Hippocampal formation (tissue), 2 donors: ENCODE data around the gene MYO3B.

Experiments used
- DNase-seq, 2 donors: peaks; one replicate each; lab custom pipeline; 2025; lab: John Stamatoyannopoulos, UW

Gene MYO3B

DNA sequence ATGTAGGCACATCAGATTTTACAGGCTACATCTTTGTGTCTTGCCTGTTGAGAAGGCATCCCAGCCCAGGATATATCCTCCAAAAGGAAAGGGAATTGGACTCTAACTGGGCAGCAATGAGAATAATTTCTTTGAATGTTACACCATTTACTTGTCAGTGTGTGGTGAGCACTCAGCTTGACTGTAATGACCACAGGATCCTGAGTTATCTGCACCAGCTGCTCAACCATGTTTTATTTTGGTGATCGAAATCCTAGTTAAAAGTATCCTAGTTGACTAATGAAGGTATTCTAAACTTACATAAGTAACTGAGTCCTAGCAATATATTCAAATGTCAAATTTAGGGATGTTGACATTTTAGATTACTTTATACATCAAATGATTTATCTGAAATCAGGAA lies 123.0 kb downstream of the MYO3B start:
- no peak for DNase-seq

DNA sequence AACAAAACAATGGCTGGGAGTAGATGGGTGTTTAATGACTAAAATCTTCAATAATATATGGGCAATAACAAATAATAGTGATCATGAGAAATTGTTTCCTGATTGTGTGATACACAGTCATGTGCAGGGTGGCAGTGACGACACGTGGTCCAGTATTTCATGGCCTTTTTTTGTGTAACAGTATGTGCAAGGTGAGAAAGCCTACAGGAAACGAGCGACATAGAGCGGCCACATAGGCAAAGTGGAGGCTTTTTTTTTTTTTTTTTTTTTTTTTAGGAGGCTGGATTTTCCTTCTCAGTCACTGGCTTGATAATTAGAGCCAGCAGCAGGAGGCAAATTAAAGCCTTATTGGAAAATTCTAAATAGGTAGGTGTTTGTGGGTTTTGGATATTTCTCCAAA lies 123.7 kb downstream of the MYO3B start:
- DNase-seq: no peak

- DNase-seq: no peak
These were observed 127.8 kb downstream of the MYO3B start for GRCh38 chr2:170305711-170306110.

- DNase-seq: no peak
These were observed 128.4 kb downstream of the MYO3B start for GRCh38 chr2:170306293-170306873.

- DNase-seq: no peak
These were observed 129.1 kb downstream of the MYO3B start for GRCh38 chr2:170307052-170307451.

DNA sequence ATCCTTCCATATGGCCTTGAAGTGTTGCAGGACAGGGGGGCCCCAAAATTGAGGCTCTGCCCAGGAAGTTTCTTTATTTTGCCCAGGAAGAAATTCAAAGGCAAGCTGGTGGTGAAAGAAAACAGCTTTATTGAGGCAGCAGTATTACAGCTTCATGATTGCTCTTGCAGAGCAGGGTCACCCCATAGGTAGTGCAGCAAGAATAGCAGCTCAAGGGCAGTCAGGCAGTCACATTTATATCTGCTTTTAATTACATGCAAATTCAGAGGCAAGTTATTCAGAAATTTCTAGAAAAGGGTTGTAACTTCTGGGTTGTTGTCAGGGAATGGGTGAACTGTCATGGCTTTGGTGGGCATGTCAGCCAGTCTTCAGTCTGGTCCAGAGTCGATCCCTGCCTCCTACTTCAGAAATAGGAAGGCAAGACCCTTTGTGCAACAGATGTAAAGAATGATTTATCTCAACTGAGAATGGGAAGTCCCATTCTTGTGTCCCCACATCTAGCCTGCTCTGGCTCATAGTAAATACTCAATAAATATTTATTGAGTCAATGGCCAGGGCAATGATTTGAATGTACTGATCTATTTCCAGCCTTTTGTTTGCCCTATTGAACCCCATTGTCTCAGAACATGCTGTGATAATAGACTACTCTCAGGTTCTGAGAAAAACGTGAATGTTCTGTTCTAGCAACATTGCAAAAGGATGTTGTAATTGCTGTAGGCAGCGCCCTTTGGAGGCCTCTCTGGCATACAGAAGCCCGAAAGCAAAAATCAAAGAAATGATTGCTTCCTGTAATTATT lies 129.8 kb downstream of the MYO3B start:
- no peak for DNase-seq

DNA sequence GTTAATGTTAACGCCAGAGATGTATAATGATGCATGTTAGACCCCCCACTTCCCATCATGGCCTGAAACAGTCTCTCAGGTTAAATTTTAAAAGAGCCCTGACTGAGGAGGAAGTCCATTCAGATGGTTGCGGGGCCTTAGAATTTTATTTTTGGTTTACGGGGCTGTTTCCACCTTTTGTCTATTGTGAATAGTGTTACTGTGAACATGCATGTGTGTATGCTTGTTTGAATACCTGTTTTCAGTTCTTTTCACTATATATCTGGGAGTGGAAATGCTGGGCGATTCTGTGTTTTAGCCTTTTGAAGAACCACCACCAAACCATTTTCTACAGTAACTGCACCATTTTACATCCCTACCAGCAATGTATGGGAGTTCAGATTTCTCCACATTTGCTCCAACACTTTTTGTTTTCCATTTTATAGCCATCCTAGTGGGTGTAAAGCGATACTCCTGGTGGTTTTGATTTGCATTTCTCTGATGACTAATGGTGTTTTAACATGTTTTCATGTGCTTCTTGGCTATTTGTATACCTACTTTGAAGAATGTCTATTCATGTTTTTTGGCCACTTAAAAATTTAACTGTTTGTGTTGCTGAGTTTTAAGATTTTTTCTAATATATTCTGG lies 133.0 kb downstream of the MYO3B start:
- DNase-seq: no peak

- peak in 1 of 2 donors; percentile 2 for DNase-seq
These were observed 135.5 kb downstream of the MYO3B start for GRCh38 chr2:170313347-170313991.

DNA sequence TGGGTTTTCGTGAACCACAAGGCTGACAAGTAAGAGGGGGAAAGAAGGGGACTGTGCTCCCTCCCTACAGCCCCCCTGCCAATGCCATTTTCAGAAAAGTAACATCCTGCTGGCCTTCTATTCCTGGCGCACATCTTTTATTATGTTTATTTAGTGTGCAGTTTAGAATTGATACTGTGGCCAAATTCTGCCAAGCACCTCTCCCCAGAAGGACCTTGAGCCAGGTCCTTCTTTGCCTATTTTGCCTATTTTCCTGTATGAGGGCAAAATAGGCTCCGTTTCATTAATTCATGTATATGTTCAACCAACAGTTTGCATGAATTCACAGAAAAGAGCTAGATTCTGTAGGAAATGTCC lies 136.0 kb downstream of the MYO3B start:
- DNase-seq: no peak

GRCh38 chr2:170314744-170315447 lies 136.9 kb downstream of the MYO3B start:
- DNase-seq: no peak

GRCh38 chr2:170320948-170321347 lies 143.0 kb downstream of the MYO3B start:
- DNase-seq: no peak

DNA sequence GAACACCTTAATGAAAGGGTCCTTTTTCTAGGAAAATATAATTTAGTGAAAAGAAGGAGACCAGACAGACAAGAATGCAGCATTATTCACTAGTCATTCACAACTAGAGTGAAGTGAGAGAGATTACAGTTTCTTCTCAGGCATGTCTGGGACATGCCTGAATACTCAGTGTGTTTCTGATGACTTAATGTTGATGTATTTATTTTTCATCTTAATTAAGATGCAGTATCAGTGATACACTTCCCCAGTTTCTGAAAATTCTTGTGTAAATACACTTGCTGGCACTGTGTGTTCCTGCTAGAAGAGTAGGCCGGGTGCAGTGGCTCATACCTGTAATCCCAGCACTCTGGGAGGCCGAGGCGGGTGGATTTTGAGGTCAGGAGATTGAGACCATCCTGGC lies 143.6 kb downstream of the MYO3B start:
- no peak for DNase-seq

GRCh38 chr2:170322140-170322766 lies 144.3 kb downstream of the MYO3B start:
- DNase-seq: no peak

- DNase-seq: no peak
These were observed 145.8 kb downstream of the MYO3B start for GRCh38 chr2:170323743-170324142.

GRCh38 chr2:170324640-170325046 lies 146.7 kb downstream of the MYO3B start:
- DNase-seq: peak; percentile 5 to 31

- no peak for DNase-seq
These were observed 152.9 kb downstream of the MYO3B start for GRCh38 chr2:170330881-170331280.

DNA sequence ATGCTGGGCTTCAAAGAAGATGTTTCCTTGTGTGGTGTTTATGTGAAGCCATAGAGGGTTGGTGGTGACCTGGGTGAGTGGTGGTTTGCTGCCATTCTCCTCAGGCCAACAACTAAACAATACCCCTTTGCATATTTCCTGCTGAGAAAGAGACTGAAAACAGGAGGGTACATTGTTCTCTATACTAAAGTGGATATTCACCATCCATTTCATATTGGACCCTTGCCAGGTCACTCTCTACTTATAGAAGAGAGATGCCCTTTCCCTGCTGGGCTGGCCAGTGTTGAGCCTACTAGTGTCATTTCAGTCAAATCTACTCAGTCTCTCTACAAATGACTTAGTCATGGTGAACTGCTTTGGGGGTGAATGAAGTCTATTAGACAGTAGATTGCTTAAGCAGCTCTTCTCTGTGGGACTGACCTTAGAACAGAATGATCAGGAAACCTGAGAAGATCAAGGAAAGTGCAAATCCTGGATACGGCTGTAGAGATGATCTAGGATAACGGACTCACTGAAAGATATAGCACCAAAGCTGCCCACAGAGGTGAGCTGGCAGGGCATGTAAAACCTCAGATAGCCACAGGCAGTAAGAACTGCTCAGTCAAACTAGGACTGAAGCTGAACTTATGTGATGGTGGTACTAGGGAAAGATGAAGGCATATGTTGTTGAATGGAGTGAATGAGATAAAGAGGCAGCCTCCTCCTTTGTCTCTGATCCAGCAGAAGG lies 154.9 kb downstream of the MYO3B start:
- no peak for DNase-seq

DNA sequence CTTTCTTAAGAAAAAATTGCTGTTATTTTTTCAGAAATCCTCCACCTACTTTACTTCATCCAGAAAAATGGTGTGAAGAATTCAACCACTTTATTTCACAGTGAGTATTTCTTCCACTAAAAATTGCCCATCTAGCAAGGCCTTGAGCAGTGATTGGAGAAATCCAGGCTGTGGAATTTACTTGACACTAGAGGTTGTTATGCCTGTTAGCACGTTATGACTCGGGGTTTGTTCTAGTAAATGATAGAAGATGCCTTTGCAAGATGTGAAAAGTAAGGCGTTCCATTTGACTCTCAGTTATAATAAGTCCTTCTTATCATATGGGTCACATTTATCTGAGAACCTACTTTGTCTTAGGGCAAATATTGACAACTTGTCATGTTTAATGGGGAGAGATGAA lies 157.4 kb downstream of the MYO3B start:
- no peak for DNase-seq

DNA sequence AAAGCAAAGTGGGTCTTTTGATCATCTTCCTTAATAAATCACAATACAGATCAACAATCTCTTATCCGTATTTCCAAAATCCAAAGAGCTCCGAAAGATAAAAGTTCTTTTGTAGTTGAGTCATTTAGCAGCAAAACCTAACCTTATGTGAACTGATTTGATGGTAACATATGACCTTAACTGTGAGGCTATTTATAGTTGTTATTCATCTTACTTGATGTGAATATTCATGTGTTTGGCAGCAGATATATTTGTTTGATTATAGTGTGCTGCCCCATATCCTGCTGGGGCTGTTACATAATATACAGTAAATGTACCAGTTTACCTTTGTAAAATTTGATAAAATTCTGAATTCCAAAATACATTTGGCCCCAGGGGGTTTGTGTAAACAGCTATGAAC lies 158.5 kb downstream of the MYO3B start:
- DNase-seq: no peak

- no peak for DNase-seq
These were observed 159.0 kb downstream of the MYO3B start for GRCh38 chr2:170336916-170337315.

DNA sequence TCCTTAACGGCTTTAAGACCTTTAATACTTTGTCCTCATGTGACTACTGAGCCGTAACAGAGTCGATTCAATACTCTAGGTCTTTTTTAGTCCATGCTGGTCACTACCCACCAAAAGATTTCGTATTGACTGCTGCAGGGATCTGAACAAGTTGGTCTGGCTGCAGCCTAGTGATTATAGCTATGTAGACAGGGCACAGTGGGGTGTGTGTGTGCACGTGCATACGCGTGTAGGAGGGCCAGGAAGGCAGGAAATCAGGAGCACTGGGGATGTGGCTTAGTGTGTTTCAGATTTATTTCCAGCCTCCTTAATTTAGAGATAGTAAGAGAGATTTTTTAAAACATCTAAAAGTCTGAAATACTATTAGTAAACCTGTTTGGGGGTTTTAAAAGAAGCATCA lies 161.4 kb downstream of the MYO3B start:
- no peak for DNase-seq
